Lower lobe of right lung (tissue), 2 donors: ENCODE data around the gene PTGR3. TPM values are rescaled to one million over a fixed set of nuclear protein-coding genes. Genes with fewer than 3 reads are reported as not detected.

Source experiments
- ATAC-seq, 2 donors: fragments of 200-7000 bp; cut with Tn5 transposase; one replicate each; pipeline ENCODE4 v1.9.1; 2020 to 2022; ENCODE audit warnings: mild to moderate bottlenecking in 2 of 2, moderate library complexity in 2 of 2
- DNase-seq: peaks from one replicate; pipeline ENCODE4 v3.0.0-alpha.2; 2020
- H3K27ac ChIP-seq: fragments of 200-600 bp; one replicate; pipeline ENCODE4 v1.8.0; 2022
- H3K27me3 ChIP-seq: fragments of 200-600 bp; one replicate; pipeline ENCODE4 v1.8.0; 2022; ENCODE audit warnings: low read depth
- H3K36me3 ChIP-seq: fragments of 200-600 bp; one replicate; pipeline ENCODE4 v1.8.0; 2022; ENCODE audit warnings: mild to moderate bottlenecking
- H3K4me1 ChIP-seq: fragments of 200-600 bp; one replicate; pipeline ENCODE4 v1.8.0; 2022
- H3K4me3 ChIP-seq: fragments of 200-600 bp; one replicate; pipeline ENCODE4 v1.8.0; 2022; ENCODE audit warnings: mild to moderate bottlenecking
- H3K9me3 ChIP-seq: fragments of 200-600 bp; one replicate; pipeline ENCODE4 v1.8.0; 2022
- CTCF ChIP-seq: fragments of 200-600 bp; IDR thresholded peaks from one replicate; pipeline ENCODE4 v1.8.0; 2022; ENCODE audit warnings: antibody characterized with exemption, mild to moderate bottlenecking
- intact Hi-C: fragments of 100-400 bp; cut with DNase I; formaldehyde crosslinking; loops from one replicate; pipeline ENCODE4 v1.11.0; 2022
- total RNA-seq: library from RNA; stranded (reverse); fragmentation: NEBNext Ultra II Directional; extraction: Animal tissue kit (Norgen Biotek cat#: 25700); gene quantifications from one replicate; pipeline ENCODE4 v1.2.1, GENCODE V29; 2021
- donor health status: DM: no; HTN: yes; CAD: no; lungs with severe emphysema.

The PTGR3 gene
- total RNA-seq, 1 donor from 2014 or later: 37.3 TPM

- intact Hi-C loops: no loop called here
- no peaks in the 10 kb centered on the region for H3K9me3 ChIP-seq
- no peaks in the 10 kb centered on the region for H3K36me3 ChIP-seq
- DNase-seq (no peak), ATAC-seq (no peak)
- H3K27me3 ChIP-seq: no peaks in the 10 kb centered on the region
- TF ChIP-seq CTCF: no peak
- H3K4me1 ChIP-seq: no peaks in the 10 kb centered on the region
- H3K4me3 ChIP-seq: no peak overlapping the region
- no peak overlapping the region for H3K27ac ChIP-seq
Measured at GRCh38 chr18:75170916-75171315, 38.0 kb downstream of the PTGR3 start.

- TF ChIP-seq CTCF: no peak
- Histone ChIP-seq H3K36me3 (no peaks in the 10 kb centered on the region), H3K27ac (no peak overlapping the region), H3K4me1 (no peaks in the 10 kb centered on the region), H3K27me3 (no peaks in the 10 kb centered on the region), H3K4me3 (no peak overlapping the region), H3K9me3 (no peaks in the 10 kb centered on the region)
- no peak for ATAC-seq
- intact Hi-C loops: no loop called here
- DNase-seq: no peak
Measured at GRCh38 chr18:75170022-75170789, 38.7 kb downstream of the PTGR3 start.

GRCh38 chr18:75169411-75169810, 39.5 kb downstream of the PTGR3 start:
- intact Hi-C loops: no loop called here
- TF ChIP-seq CTCF: no peak
- ATAC-seq (no peak), DNase-seq (no peak)
- H3K27me3 ChIP-seq: no peaks in the 10 kb centered on the region
- no peaks in the 10 kb centered on the region for H3K9me3 ChIP-seq
- H3K4me3 ChIP-seq: no peak overlapping the region
- H3K4me1 ChIP-seq: no peaks in the 10 kb centered on the region
- no peaks in the 10 kb centered on the region for H3K36me3 ChIP-seq
- H3K27ac ChIP-seq: no peak overlapping the region

- H3K4me1 ChIP-seq: no peaks in the 10 kb centered on the region
- no peak for TF ChIP-seq CTCF
- DNase-seq: no peak
- H3K9me3 ChIP-seq: no peaks in the 10 kb centered on the region
- H3K27me3 ChIP-seq: no peaks in the 10 kb centered on the region
- H3K36me3 ChIP-seq: no peaks in the 10 kb centered on the region
- H3K4me3 ChIP-seq: no peak overlapping the region
- intact Hi-C loops: no loop called here
- H3K27ac ChIP-seq: no peak overlapping the region
- ATAC-seq: no peak
Measured at GRCh38 chr18:75168619-75169018, 40.3 kb downstream of the PTGR3 start.

GRCh38 chr18:75167759-75168618, 41.0 kb downstream of the PTGR3 start:
- Histone ChIP-seq H3K27me3 (no peaks in the 10 kb centered on the region), H3K36me3 (no peaks in the 10 kb centered on the region), H3K4me3 (peak overlapping the region; percentile 10), H3K4me1 (no peaks in the 10 kb centered on the region), H3K27ac (no peak overlapping the region), H3K9me3 (no peaks in the 10 kb centered on the region)
- ATAC-seq: peak in 1 of 2 donors; percentile 39
- no peak for DNase-seq
- intact Hi-C loops: no loop called here
- TF ChIP-seq CTCF: no peak
